SK-N-SH (cell line): ENCODE measurements around the gene SGPP2. TPM values are rescaled to one million over a fixed set of nuclear protein-coding genes. Genes with fewer than 3 reads are reported as not detected.

Source experiments
- CTCF ChIA-PET: fragments of 300-600, 350-600 bp; formaldehyde crosslinking; extraction: SDS; loops from one replicate; lab custom pipeline; 2021; lab: Yijun Ruan, JAX
- POLR2A ChIA-PET: fragments of 350-600 bp; sonication (Branson Sonifier 250); formaldehyde crosslinking; extraction: SDS; loops from one replicate; lab custom pipeline; 2020; ENCODE audit warnings: antibody characterized with exemption, inconsistent platforms; lab: Yijun Ruan, JAX
- DNase-seq: peaks from one replicate; pipeline ENCODE4 v3.0.0; 2012
- H2AFZ ChIP-seq: fragments of 200-600 bp; sonication (generic); 2 replicates; pipeline ENCODE4 v1.8.1; 2016; ENCODE audit warnings: antibody characterized with exemption, mild to moderate bottlenecking, low read depth
- H3F3A ChIP-seq: fragments of 200-600 bp; sonication (generic); replicated peaks from 2 replicates; pipeline ENCODE3; 2016; ENCODE audit warnings: antibody characterized with exemption, mild to moderate bottlenecking; ENCODE audit not compliant: insufficient read depth
- H3K27ac ChIP-seq, 2 experiments: fragments of 200-500 bp in 1 of 2; fragments of 200-600 bp in 1 of 2; sonication (Bioruptor generic) in 1 of 2; sonication (generic), shearing (Covaris generic) in 1 of 2; 2 replicates each; pipeline versions ENCODE4 v1.5.1 to v1.6.1; 2014 to 2016; ENCODE audit warnings: low read depth in 2 of 2, inconsistent platforms in 1 of 2, low read length in 1 of 2, mild to moderate bottlenecking in 1 of 2, mixed read lengths in 1 of 2
- H3K27me3 ChIP-seq: fragments of 200-600 bp; sonication (generic), shearing (Covaris generic); 2 replicates; pipeline ENCODE4 v1.6.1; 2016; ENCODE audit warnings: mixed run types; ENCODE audit not compliant: insufficient read depth
- H3K36me3 ChIP-seq, 2 experiments: fragments of 200-500 bp in 1 of 2; fragments of 200-600 bp in 1 of 2; sonication (Bioruptor generic) in 1 of 2; sonication (generic) in 1 of 2; replicated peaks in 1 of 2; 2 replicates each; pipeline versions ENCODE3 to v1.5.1; 2014 to 2016; ENCODE audit warnings: low read length in 1 of 2, mild to moderate bottlenecking in 1 of 2; ENCODE audit not compliant: insufficient read depth in 2 of 2, control insufficient read depth in 1 of 2
- H3K4me1 ChIP-seq, 2 experiments: fragments of 200-500 bp in 1 of 2; fragments of 200-600 bp in 1 of 2; sonication (Bioruptor generic) in 1 of 2; sonication (generic), shearing (Covaris generic) in 1 of 2; 2 replicates each; pipeline versions ENCODE4 v1.5.1 to v1.6.1; 2014 to 2016; ENCODE audit warnings: low read depth in 1 of 2, low read length in 1 of 2, mixed run types in 1 of 2; ENCODE audit not compliant: insufficient read depth in 2 of 2, control insufficient read depth in 1 of 2
- H3K4me2 ChIP-seq: fragments of 200-600 bp; sonication (generic), shearing (Covaris generic); 2 replicates; pipeline ENCODE4 v1.6.1; 2017; ENCODE audit warnings: mixed run types
- H3K4me3 ChIP-seq, 2 experiments: fragments of 200-500 bp in 1 of 2; fragments of 200-600 bp in 1 of 2; sonication (Bioruptor generic) in 1 of 2; sonication (generic), shearing (Covaris generic) in 1 of 2; 2 replicates each; pipeline versions ENCODE4 v1.5.1 to v1.8.1; 2014 to 2016; ENCODE audit warnings: low read depth in 2 of 2, inconsistent platforms in 1 of 2, low read length in 1 of 2, mild to moderate bottlenecking in 1 of 2, mixed read lengths in 1 of 2, moderate library complexity in 1 of 2
- H3K79me2 ChIP-seq: fragments of 200-600 bp; sonication (generic); 2 replicates; pipeline ENCODE4 v1.8.1; 2017; ENCODE audit warnings: mild to moderate bottlenecking; ENCODE audit not compliant: insufficient read depth
- H3K9ac ChIP-seq: fragments of 200-600 bp; sonication (generic); 2 replicates; pipeline ENCODE4 v1.6.1; 2017; ENCODE audit warnings: mixed run types
- H3K9me2 ChIP-seq: fragments of 200-600 bp; sonication (generic); 2 replicates; pipeline ENCODE4 v1.6.1; 2017; ENCODE audit warnings: mixed run types
- H3K9me3 ChIP-seq: fragments of 200-600 bp; sonication (generic); 2 replicates; pipeline ENCODE4 v1.6.1; 2017; ENCODE audit warnings: mixed run types, mild to moderate bottlenecking, moderate library complexity
- H4K20me1 ChIP-seq: fragments of 200-600 bp; sonication (generic); 2 replicates; pipeline ENCODE4 v1.6.1; 2017; ENCODE audit warnings: mild to moderate bottlenecking, mixed run types; ENCODE audit not compliant: insufficient read depth
- CHD2 ChIP-seq: fragments of 150-350 bp; IDR thresholded peaks from 2 replicates; pipeline ENCODE4 v1.6.1; 2018; ENCODE audit warnings: low read length; ENCODE audit not compliant: partially characterized antibody
- ELF1 ChIP-seq: IDR thresholded peaks from 2 replicates; pipeline ENCODE4 v1.4.0; 2012
- EP300 ChIP-seq, 2 experiments: IDR thresholded peaks; 2 replicates each; pipeline versions ENCODE4 v1.4.0 to v1.6.1; 2012; ENCODE audit warnings: borderline replicate concordance in 1 of 2, low read depth in 1 of 2, low read length in 1 of 2
- FOSL2 ChIP-seq: IDR thresholded peaks from 2 replicates; pipeline ENCODE4 v1.4.0; 2012; ENCODE audit warnings: low read depth, mild to moderate bottlenecking, moderate library complexity, borderline replicate concordance
- MXI1 ChIP-seq: IDR thresholded peaks from 2 replicates; pipeline ENCODE4 v1.6.1; 2012; ENCODE audit warnings: mild to moderate bottlenecking, low read depth, low read length, improper control_type of control experiment
- POLR2AphosphoS5 ChIP-seq: IDR thresholded peaks from 2 replicates; pipeline ENCODE4 v1.6.1; 2012; ENCODE audit warnings: low read depth, low read length
- RCOR1 ChIP-seq: fragments of 150-350 bp; IDR thresholded peaks from 2 replicates; pipeline ENCODE4 v1.6.1; 2017; ENCODE audit warnings: antibody characterized with exemption, low read length
- RXRA ChIP-seq: IDR thresholded peaks from 2 replicates; pipeline ENCODE4 v1.4.0; 2012; ENCODE audit warnings: low read depth, mild to moderate bottlenecking, borderline replicate concordance
- SIN3A ChIP-seq: IDR thresholded peaks from 2 replicates; pipeline ENCODE4 v1.6.1; 2012; ENCODE audit warnings: low read depth, mild to moderate bottlenecking, low read length, moderate library complexity, borderline replicate concordance
- WGBS: methylation state at CpG from one replicate; pipeline ENCODE4 v1.1.6; 2017; ENCODE audit warnings: low lambda C conversion rate; 5-methylcytosine and 5-hydroxymethylcytosine counted together
- polyA plus RNA-seq, 3 experiments: library from polyadenylated mRNA; depleted of rRNA; stranded (reverse); fragments of >200 nt; gene quantifications; 2 replicates each; pipeline ENCODE4 v1.2.3, GENCODE V29; 2012
- TF ChIP-seq, protein P1 (sequence below): fragments of 150-350 bp; IDR thresholded peaks from 2 replicates; pipeline ENCODE4 v1.6.1; 2016; ENCODE audit warnings: mild to moderate bottlenecking, low read depth, low read length
- TF ChIP-seq, protein P2 (sequence below): fragments of 150-350 bp; IDR thresholded peaks from 2 replicates; pipeline ENCODE4 v1.6.1; 2017; ENCODE audit warnings: antibody characterized with exemption, low read length, low read depth, borderline replicate concordance
- TF ChIP-seq, protein P3 (sequence below): IDR thresholded peaks from 2 replicates; pipeline ENCODE4; 2012
- TF ChIP-seq, protein P4 (sequence below): IDR thresholded peaks from 2 replicates; pipeline ENCODE4 v1.4.0; 2012; ENCODE audit warnings: low read depth, borderline replicate concordance

SGPP2 gene
- polyA plus RNA-seq, 1 of the 3 experiments (the other 2 are of a cell fraction), result 0.03 TPM

DNA sequence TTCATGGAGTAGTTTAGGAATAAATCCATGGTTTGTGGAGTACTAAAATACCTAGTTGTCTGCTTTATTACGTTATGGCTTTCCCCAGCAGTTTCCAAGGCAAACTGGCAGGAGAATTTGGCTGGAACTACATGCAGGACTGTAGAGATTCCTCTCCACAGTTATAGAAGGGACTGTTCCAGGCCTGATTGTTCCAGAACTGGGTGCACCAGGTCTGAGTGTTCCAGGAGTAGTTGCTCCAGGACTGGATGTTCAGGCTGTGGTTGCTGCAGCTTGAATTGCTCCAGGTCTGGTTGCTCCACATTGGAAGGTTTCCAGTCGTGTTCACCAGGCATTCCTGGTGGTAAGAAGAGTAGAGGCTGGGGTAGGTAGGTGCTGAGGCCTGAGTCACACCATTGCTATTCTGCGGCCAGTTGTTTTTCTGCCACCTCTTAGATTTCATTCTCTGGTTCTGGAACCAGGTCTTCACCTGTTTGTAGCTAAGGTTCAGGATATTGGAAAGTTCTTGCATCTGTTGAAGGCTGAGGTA lies 28.1 kb downstream of the SGPP2 start:
- TF ChIP-seq SIN3A, result no peak
- no peak for TF ChIP-seq RXRA
- no peak for TF ChIP-seq MXI1
- TF ChIP-seq, protein P1, sequence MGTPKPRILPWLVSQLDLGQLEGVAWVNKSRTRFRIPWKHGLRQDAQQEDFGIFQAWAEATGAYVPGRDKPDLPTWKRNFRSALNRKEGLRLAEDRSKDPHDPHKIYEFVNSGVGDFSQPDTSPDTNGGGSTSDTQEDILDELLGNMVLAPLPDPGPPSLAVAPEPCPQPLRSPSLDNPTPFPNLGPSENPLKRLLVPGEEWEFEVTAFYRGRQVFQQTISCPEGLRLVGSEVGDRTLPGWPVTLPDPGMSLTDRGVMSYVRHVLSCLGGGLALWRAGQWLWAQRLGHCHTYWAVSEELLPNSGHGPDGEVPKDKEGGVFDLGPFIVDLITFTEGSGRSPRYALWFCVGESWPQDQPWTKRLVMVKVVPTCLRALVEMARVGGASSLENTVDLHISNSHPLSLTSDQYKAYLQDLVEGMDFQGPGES, result no peak
- no peak overlapping the region for H3K4me2 ChIP-seq
- H3K4me1 ChIP-seq, result peaks cover 0 to 3% of the 10 kb centered on the region in 2 experiments; a peak in 2 of 4 replicates
- H3K4me3 ChIP-seq, result no peak overlapping the region
- H3K79me2 ChIP-seq, result no peaks in the 10 kb centered on the region
- no peaks in the 10 kb centered on the region for H4K20me1 ChIP-seq
- H3K36me3 ChIP-seq, result no peaks in the 10 kb centered on the region
- ChIA-PET POLR2A (no interaction called here), CTCF (interaction anchor here (1.1 kb wide), 1 partner anchor 31 kb away, joined by 3 read pairs; no protein-coding TSS in a partner anchor)
- no peaks in the 10 kb centered on the region for H3K27me3 ChIP-seq
- H2AFZ ChIP-seq, result no peak overlapping the region
- DNase-seq, result no peak
- H3K9ac ChIP-seq, result no peak overlapping the region
- H3K9me2 ChIP-seq, result no peaks in the 10 kb centered on the region
- no peaks in the 10 kb centered on the region for H3F3A ChIP-seq
- H3K27ac ChIP-seq, result no peak overlapping the region
- 7% methylated on average over 3 of the region's 3 CpGs for WGBS
- H3K9me3 ChIP-seq, result no peaks in the 10 kb centered on the region

DNA sequence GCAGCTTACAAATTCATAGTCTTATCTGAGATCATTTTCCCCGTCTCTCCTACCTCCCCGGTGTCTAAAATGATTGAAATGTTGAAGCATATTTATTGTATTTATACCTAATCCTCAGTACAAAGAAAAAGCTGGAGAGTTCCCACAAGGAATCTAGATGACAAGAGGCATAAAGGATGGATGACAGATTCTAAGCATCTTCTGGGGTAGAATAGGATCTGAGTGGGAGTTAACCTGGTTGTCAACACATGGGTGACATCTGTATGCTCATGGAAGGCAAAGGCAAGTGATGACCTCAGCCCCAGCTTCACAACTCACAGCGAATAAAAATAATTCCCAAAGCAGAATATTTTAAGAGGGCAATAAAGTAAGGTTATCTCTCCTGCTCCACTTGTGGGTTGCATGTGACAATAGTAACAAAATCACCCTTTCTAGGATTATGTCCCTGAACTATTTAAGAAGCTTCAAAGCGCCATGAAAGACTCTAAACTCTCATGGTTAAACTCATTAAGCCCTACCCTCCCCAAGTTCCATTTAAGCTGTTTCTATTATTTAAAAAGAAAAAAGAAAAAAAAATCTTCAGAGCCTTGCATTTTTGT lies 32.2 kb downstream of the SGPP2 start:
- H3K9ac ChIP-seq, result no peak overlapping the region
- WGBS, result 33% methylated on average over 4 of the region's 4 CpGs
- H3K79me2 ChIP-seq, result no peaks in the 10 kb centered on the region
- no peaks in the 10 kb centered on the region for H3F3A ChIP-seq
- no peaks in the 10 kb centered on the region for H3K4me1 ChIP-seq
- POLR2A ChIA-PET, result no interaction called here
- H3K9me3 ChIP-seq, result no peaks in the 10 kb centered on the region
- no peak overlapping the region for H2AFZ ChIP-seq
- H3K9me2 ChIP-seq, result no peaks in the 10 kb centered on the region
- no peaks in the 10 kb centered on the region for H4K20me1 ChIP-seq
- no peak overlapping the region for H3K27ac ChIP-seq
- no peaks in the 10 kb centered on the region for H3K36me3 ChIP-seq
- H3K27me3 ChIP-seq, result no peaks in the 10 kb centered on the region
- H3K4me3 ChIP-seq, result no peak overlapping the region
- CTCF ChIA-PET, result no interaction called here
- no peak for DNase-seq
- TF ChIP-seq FOSL2 (no peak), EP300 (IDR thresholded peaks at IDR 0.05; ENCODE audit: borderline replicate concordance in 1 of 2, low read depth in 1 of 2, low read length in 1 of 2) (no peak), CHD2 (no peak), ELF1 (no peak), POLR2AphosphoS5 (no peak), RCOR1 (no peak)
- TF ChIP-seq, protein P2, sequence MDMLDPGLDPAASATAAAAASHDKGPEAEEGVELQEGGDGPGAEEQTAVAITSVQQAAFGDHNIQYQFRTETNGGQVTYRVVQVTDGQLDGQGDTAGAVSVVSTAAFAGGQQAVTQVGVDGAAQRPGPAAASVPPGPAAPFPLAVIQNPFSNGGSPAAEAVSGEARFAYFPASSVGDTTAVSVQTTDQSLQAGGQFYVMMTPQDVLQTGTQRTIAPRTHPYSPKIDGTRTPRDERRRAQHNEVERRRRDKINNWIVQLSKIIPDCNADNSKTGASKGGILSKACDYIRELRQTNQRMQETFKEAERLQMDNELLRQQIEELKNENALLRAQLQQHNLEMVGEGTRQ, result no peak
- TF ChIP-seq, protein P3, sequence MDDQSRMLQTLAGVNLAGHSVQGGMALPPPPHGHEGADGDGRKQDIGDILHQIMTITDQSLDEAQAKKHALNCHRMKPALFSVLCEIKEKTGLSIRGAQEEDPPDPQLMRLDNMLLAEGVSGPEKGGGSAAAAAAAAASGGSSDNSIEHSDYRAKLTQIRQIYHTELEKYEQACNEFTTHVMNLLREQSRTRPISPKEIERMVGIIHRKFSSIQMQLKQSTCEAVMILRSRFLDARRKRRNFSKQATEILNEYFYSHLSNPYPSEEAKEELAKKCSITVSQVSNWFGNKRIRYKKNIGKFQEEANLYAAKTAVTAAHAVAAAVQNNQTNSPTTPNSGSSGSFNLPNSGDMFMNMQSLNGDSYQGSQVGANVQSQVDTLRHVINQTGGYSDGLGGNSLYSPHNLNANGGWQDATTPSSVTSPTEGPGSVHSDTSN, result no peak
- TF ChIP-seq, protein P4, sequence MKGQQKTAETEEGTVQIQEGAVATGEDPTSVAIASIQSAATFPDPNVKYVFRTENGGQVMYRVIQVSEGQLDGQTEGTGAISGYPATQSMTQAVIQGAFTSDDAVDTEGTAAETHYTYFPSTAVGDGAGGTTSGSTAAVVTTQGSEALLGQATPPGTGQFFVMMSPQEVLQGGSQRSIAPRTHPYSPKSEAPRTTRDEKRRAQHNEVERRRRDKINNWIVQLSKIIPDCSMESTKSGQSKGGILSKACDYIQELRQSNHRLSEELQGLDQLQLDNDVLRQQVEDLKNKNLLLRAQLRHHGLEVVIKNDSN, result no peak
- TF ChIP-seq, all 33 proteins: peak for 0
- no peak overlapping the region for H3K4me2 ChIP-seq
